Stimulated activated CD8-positive, alpha-beta memory T cell treated with anti-CD3 and anti-CD28 coated beads, Interleukin-4, amount 100 ng/mL, for 1 hour (primary cell): ENCODE results near the gene ZDHHC8.

ENCODE experiments used
- DNase-seq, 2 donors: peaks; one replicate each; pipeline ENCODE4 v3.0.0-alpha.2; 2020; ENCODE audit warnings: low read depth in 2 of 2, low spot score in 1 of 2

Gene ZDHHC8, protein sequence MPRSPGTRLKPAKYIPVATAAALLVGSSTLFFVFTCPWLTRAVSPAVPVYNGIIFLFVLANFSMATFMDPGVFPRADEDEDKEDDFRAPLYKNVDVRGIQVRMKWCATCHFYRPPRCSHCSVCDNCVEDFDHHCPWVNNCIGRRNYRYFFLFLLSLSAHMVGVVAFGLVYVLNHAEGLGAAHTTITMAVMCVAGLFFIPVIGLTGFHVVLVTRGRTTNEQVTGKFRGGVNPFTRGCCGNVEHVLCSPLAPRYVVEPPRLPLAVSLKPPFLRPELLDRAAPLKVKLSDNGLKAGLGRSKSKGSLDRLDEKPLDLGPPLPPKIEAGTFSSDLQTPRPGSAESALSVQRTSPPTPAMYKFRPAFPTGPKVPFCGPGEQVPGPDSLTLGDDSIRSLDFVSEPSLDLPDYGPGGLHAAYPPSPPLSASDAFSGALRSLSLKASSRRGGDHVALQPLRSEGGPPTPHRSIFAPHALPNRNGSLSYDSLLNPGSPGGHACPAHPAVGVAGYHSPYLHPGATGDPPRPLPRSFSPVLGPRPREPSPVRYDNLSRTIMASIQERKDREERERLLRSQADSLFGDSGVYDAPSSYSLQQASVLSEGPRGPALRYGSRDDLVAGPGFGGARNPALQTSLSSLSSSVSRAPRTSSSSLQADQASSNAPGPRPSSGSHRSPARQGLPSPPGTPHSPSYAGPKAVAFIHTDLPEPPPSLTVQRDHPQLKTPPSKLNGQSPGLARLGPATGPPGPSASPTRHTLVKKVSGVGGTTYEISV

DNA sequence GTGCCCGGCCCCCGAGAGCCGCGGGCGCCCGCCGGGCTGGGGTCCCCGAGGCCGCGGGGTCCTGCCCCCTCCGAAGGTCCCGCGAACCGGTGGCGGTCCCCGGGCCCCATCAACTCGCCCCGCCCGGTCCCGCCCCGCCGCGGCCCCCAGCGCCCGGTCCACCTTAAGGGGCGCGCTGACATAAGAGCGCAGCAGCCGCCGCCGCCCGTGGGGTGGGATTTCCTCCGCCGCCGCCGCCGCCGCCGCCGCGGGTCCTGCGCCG lies at the start of gene ZDHHC8:
Gene ZDHHC8 (plus strand): TSS at position 208 of the 262 bp plus-strand sequence. CDS start 144 bp downstream, outside the sequence.
- DNase-seq: no peak

DNA sequence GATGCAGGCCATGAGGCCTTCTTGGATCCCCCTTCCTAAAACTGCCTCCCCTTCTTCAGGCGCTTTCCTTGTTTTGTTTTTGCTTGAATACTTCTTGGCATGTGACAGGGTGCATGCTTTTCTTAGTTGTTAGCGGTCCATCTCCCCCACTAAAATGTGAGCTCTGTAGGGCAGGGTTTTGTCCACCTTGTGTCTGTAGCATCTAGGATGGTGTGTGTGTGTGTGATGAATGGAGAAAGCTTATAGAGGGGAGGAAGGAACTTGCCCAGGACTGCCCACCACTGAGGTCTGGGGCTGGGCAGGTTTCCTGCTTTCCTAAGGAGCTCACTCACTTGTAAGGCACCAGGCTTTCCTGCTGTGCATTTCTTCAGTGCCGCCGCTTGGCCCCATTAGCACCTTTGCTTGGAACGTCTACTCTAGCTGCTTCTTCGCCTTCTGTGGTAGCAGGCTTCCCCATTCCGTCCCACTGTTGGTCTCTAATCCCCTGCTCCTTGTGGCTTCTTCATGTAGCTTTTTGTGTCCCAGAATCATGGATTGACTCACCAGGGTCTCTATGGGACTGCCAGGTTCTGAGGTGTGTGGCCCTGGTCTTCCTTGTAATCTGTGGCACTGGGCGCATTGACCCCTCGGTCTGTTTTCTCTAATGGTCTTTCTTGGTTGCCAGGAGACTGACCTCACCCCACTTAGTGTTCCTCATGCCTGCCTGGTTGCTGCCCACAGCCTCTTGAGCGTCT lies 48.3 kb upstream of the ZDHHC8 start:
- no peak for DNase-seq

- DNase-seq: no peak
Measured at GRCh38 chr22:20083891-20084546, 47.6 kb upstream of the ZDHHC8 start.

GRCh38 chr22:20084547-20085413 lies 46.8 kb upstream of the ZDHHC8 start:
- DNase-seq: no peak

- no peak for DNase-seq
Measured at GRCh38 chr22:20085651-20086050, 46.0 kb upstream of the ZDHHC8 start.

DNA sequence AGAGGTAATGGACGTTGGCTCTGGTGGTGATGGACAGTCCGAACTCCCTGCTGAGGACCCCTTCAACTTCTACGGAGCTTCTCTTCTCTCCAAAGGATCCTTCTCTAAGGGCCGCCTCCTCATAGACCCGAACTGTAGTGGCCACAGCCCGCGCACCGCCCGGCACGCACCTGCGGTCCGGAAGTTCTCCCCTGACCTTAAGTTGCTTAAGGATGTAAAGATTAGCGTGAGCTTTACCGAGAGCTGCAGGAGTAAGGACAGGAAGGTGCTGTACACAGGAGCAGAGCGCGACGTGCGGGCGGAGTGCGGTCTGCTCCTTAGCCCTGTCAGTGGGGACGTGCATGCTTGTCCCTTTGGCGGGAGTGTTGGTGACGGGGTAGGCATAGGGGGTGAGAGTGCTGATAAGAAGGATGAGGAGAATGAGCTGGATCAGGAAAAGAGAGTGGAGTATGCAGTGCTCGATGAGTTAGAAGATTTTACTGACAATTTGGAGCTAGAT lies 45.5 kb upstream of the ZDHHC8 start:
- no peak for DNase-seq

DNA sequence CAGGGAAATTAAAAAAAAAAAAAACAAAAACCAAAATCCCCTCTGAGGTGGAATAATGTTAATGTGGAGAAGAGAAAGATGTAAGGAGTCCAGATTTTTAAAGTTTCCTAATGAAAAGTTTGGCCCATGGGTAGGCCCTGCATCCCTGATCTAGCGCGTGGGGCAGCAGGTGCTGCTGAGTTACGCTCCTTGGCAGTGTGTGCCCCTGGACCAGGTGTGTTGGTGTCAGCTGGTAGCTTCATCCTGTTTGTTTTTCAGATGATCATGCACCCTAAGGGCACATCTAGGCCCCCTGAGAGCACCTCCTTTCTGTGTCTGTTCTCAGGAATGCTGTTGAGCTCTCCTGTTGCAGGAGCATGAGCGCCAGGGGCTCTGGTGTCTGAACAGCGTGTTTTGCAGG lies 44.8 kb upstream of the ZDHHC8 start:
- no peak for DNase-seq

- no peak for DNase-seq
Measured at GRCh38 chr22:20087319-20088262, 44.0 kb upstream of the ZDHHC8 start.

- no peak for DNase-seq
Measured at GRCh38 chr22:20088263-20088648, 43.3 kb upstream of the ZDHHC8 start.

DNA sequence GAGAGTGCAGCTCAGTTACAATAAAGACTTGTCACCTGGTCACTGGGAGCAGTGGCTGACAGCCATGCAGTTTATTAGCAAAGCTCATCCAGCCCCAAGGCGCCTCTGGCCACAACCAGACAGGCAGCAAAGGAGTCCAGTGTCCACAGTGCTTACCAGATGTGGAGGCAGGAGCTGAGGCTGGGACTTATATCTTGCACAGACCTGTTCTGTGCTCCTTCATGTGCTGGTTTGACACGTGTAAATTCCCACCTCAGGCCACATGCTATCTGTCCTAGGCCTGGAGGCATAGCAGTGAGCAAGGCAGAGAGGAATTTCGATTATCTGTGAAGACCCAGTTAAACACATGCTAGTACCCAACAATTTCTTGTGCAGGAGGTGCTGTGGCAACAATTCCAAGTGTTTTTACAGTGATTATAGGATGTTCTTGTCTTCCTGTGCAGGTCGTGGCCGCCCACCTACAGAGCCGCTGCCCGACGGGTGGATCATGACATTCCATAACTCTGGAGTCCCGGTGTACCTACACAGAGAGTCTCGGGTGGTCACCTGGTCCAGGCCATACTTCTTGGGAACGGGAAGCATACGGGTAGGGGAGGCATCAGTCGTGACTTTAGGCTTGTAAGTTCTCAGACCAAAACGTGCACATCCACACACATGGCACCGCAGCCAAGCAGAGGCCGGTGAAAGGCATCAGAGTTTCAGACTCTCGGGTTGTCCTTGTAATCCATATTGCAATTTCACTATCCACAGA lies 42.2 kb upstream of the ZDHHC8 start:
- no peak for DNase-seq

- no peak for DNase-seq
Measured at GRCh38 chr22:20089977-20090729, 41.5 kb upstream of the ZDHHC8 start.

DNA sequence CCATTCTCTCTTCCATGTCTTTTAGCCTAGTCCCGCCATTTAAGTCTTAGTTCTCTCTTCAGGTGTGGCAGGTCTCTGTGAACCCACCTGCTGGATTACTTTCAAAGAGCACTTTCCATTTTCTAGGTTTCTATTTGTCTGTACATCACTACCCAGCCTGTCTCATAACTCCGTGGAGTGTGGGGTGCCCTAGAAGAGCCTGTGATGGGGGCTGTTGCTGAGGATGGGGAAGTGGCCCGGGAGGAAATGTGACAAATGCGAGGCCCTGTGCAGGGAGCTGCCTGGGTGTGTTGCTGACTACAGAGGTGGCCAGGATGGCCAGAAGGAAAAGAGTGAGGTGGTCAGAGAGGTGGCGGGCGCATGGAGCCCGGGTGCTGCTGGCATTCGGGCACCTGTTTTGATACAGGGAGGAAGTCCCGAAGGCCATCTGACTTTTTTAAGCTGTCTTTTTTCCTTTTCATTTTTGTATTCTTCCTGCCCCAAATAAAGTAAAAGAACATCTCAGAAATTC lies 40.8 kb upstream of the ZDHHC8 start:
- DNase-seq: no peak

DNA sequence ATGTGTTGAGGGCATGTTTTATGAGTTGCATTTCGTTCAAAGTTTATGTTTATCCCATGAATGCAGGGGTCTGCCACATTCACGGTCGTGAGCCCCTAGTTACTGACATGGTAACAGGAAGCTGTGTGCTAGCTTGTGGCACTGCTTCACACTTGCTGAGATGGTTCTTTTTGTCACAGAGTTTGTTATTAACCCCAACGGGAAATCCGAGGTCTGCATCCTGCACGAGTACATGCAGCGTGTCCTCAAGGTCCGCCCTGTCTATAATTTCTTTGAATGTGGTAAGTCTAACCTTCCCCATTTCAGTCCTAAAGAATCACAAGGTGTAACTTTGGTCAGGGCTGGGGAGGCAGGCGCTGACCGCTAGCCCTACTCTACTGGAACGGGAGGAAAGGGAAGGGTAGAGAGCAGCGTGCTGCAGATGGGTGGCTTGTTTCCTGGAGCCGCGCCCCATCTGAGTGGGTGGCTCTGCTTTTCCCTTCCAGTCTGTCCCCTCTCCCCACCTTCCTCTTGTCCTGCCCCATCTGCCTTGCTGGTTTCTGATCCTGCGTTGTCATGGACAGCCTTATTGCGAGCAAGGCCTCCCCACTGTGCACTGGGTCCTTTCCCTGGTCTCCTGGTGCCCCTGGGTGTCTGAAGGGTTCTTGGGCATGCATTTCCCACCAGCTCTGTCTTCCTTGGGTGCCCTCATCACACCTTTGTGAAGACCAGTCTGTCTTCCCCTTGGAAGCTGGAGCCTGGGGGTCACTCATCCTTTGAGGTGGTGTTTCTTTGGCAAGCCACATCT lies 39.7 kb upstream of the ZDHHC8 start:
- no peak for DNase-seq

DNA sequence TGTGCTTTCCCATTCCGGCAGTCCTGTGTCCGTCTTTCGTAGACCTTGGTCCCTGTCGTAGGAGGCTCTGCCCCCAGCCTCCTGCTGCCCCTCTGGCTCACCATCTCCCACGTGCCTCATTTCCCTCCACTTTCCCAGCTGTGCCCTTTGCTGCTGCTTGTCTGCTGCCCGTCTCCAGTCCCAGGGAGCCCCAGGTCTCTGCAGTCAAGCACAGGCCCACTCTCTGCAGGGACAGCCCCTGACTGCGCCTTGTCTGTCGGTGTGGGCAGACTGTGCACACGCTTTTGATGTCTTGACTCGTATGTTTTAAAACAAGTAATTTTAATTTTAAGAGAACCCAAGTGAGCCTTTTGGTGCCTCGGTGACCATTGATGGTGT lies 39.1 kb upstream of the ZDHHC8 start:
- DNase-seq: no peak

GRCh38 chr22:20093418-20094196 lies 38.0 kb upstream of the ZDHHC8 start:
- no peak for DNase-seq

GRCh38 chr22:20094197-20094807 lies 37.3 kb upstream of the ZDHHC8 start:
- DNase-seq: no peak
